IMR-90 (cell line): Measurements from ENCODE around the gene DCP1A. TPM values are rescaled to one million over a fixed set of nuclear protein-coding genes. Genes with fewer than 3 reads are reported as not detected.

ENCODE experiments used
- ATAC-seq: fragments of 200-7000 bp; cut with Tn5 transposase; 2 replicates; pipeline ENCODE4 v1.9.1; 2020; ENCODE audit warnings: low read depth, mild to moderate bottlenecking, moderate library complexity
- BruUV-seq: library from RNA; stranded (reverse); fragments of 400-500 nt; replicated peaks from 2 replicates; lab custom pipeline; 2021; lab: Mats Ljungman, UMichigan
- CTCF ChIA-PET: fragments of 300-600 bp; formaldehyde crosslinking; extraction: SDS; loops from one replicate; lab custom pipeline; 2021; ENCODE audit warnings: antibody characterized with exemption; lab: Yijun Ruan, JAX
- POLR2A ChIA-PET: fragments of 300-600 bp; sonication (Branson Sonifier 250); formaldehyde crosslinking; loops from one replicate; lab custom pipeline; 2022; ENCODE audit warnings: antibody characterized with exemption; ENCODE audit not compliant: unreplicated experiment; lab: Charles Lee
- DNase-seq: peaks from one replicate; pipeline ENCODE4 v3.0.0; 2013
- H2AFZ ChIP-seq: replicated peaks from 2 replicates; pipeline ENCODE3; 2013; ENCODE audit warnings: low read length, mild to moderate bottlenecking; ENCODE audit not compliant: poor library complexity
- H2AK5ac ChIP-seq: 2 replicates; pipeline ENCODE4 v1.6.1; 2013; ENCODE audit warnings: low read depth, low read length, inconsistent platforms
- H2AK9ac ChIP-seq: replicated peaks from 2 replicates; pipeline ENCODE3; 2013; ENCODE audit warnings: mild to moderate bottlenecking, low read depth, low read length, moderate library complexity; ENCODE audit not compliant: poor library complexity
- H2BK120ac ChIP-seq: 2 replicates; pipeline ENCODE4 v1.6.1; 2013; ENCODE audit warnings: low read depth, low read length, inconsistent platforms
- H2BK15ac ChIP-seq: 3 replicates; pipeline ENCODE4 v1.6.1; 2013; ENCODE audit warnings: low read depth, low read length, inconsistent platforms
- H2BK20ac ChIP-seq: 2 replicates; pipeline ENCODE4 v1.6.1; 2013; ENCODE audit warnings: low read depth, mild to moderate bottlenecking, inconsistent platforms, low read length, moderate library complexity
- H2BK5ac ChIP-seq: 2 replicates; pipeline ENCODE4 v1.6.1; 2013; ENCODE audit warnings: mild to moderate bottlenecking, low read depth, low read length, inconsistent platforms; ENCODE audit not compliant: poor library complexity, severe bottlenecking
- H3K14ac ChIP-seq: replicated peaks from 2 replicates; pipeline ENCODE4 v1.6.1; 2013; ENCODE audit warnings: low read depth, low read length, inconsistent platforms
- H3K18ac ChIP-seq: 2 replicates; pipeline ENCODE4 v1.6.1; 2013; ENCODE audit warnings: low read depth, low read length, control low read depth
- H3K23ac ChIP-seq: 2 replicates; pipeline ENCODE4 v1.6.1; 2013; ENCODE audit warnings: low read depth, low read length, inconsistent platforms
- H3K27ac ChIP-seq: 2 replicates; pipeline ENCODE4 v1.5.1; 2013; ENCODE audit warnings: mild to moderate bottlenecking, control low read depth, low read length; ENCODE audit not compliant: insufficient read depth
- H3K27me3 ChIP-seq: 2 replicates; pipeline ENCODE4 v1.6.1; 2013; ENCODE audit warnings: low read length; ENCODE audit not compliant: control insufficient read depth, insufficient read depth
- H3K36me3 ChIP-seq: 2 replicates; pipeline ENCODE4 v1.6.1; 2013; ENCODE audit warnings: low read length, mixed read lengths; ENCODE audit not compliant: control insufficient read depth, insufficient read depth
- H3K4ac ChIP-seq: 2 replicates; pipeline ENCODE4 v1.6.1; 2013; ENCODE audit warnings: low read depth, low read length, inconsistent platforms
- H3K4me1 ChIP-seq: 2 replicates; pipeline ENCODE4 v1.6.1; 2013; ENCODE audit warnings: low read length, mixed read lengths; ENCODE audit not compliant: control insufficient read depth, insufficient read depth
- H3K4me2 ChIP-seq: 2 replicates; pipeline ENCODE4 v1.6.1; 2013; ENCODE audit warnings: low read depth, mild to moderate bottlenecking, control low read depth, low read length, moderate library complexity
- H3K4me3 ChIP-seq: 2 replicates; pipeline ENCODE4 v1.5.1; 2013; ENCODE audit warnings: low read depth, mild to moderate bottlenecking, control low read depth, low read length, moderate library complexity; ENCODE audit not compliant: insufficient read depth
- H3K56ac ChIP-seq: 2 replicates; pipeline ENCODE4 v1.6.1; 2013; ENCODE audit warnings: low read length, inconsistent platforms; ENCODE audit not compliant: insufficient read depth; ENCODE audit errors: extremely low read depth
- H3K79me1 ChIP-seq, 2 experiments: 2 replicates each; pipeline ENCODE4 v1.6.1; 2013; ENCODE audit warnings: low read length in 2 of 2, inconsistent platforms in 1 of 2, low read depth in 1 of 2
- H3K9ac ChIP-seq: 2 replicates; pipeline ENCODE4 v1.6.1; 2013; ENCODE audit warnings: low read depth, low read length, control low read depth
- H3K9me1 ChIP-seq: 2 replicates; pipeline ENCODE4 v1.6.1; 2013; ENCODE audit warnings: low read length, inconsistent platforms; ENCODE audit not compliant: insufficient read depth
- H3K9me3 ChIP-seq: 2 replicates; pipeline ENCODE4 v1.6.1; 2013; ENCODE audit warnings: low read length; ENCODE audit not compliant: control insufficient read depth, insufficient read depth
- H4K20me1 ChIP-seq: 2 replicates; pipeline ENCODE4 v1.6.1; 2013; ENCODE audit warnings: low read length, inconsistent platforms; ENCODE audit not compliant: insufficient read depth
- H4K5ac ChIP-seq: 2 replicates; pipeline ENCODE4 v1.6.1; 2013; ENCODE audit warnings: mild to moderate bottlenecking, low read depth, low read length, control low read depth
- H4K8ac ChIP-seq, 2 experiments: 2 replicates each; pipeline ENCODE4 v1.6.1; 2013; ENCODE audit warnings: low read depth in 2 of 2, low read length in 2 of 2, control low read depth in 1 of 2, inconsistent platforms in 1 of 2
- H4K91ac ChIP-seq: 2 replicates; pipeline ENCODE4 v1.6.1; 2013; ENCODE audit warnings: low read depth, low read length, inconsistent platforms; ENCODE audit not compliant: insufficient read depth
- BHLHE40 ChIP-seq: fragments of 150-350 bp; IDR thresholded peaks from 2 replicates; pipeline ENCODE4 v1.6.1; 2016; ENCODE audit warnings: mild to moderate bottlenecking, low read depth, low read length
- FOS ChIP-seq: fragments of 150-350 bp; IDR thresholded peaks from 2 replicates; pipeline ENCODE4 v1.6.1; 2016; ENCODE audit warnings: low read depth, low read length
- MAFK ChIP-seq: IDR thresholded peaks from 2 replicates; pipeline ENCODE4 v1.6.1; 2012; ENCODE audit warnings: low read depth, low read length, improper control_type of control experiment
- MAZ ChIP-seq: IDR thresholded peaks from 2 replicates; pipeline ENCODE4 v1.6.1; 2012; ENCODE audit warnings: low read depth, mild to moderate bottlenecking, low read length, improper control_type of control experiment, moderate library complexity, borderline replicate concordance
- MXI1 ChIP-seq: IDR thresholded peaks from 2 replicates; pipeline ENCODE4 v1.6.1; 2012; ENCODE audit warnings: low read depth, mild to moderate bottlenecking, low read length, moderate library complexity, borderline replicate concordance
- SMC3 ChIP-seq: fragments of 150-350 bp; IDR thresholded peaks from 2 replicates; pipeline ENCODE4 v1.6.1; 2016; ENCODE audit warnings: low read depth, mild to moderate bottlenecking, antibody characterized with exemption, low read length, moderate library complexity
- WGBS, 2 experiments: methylation state at CpG; one replicate each; pipeline versions ENCODE4 v1.1.5 to v1.1.7; 2013; ENCODE audit warnings: missing lambda C conversion rate in 2 of 2; ENCODE audit not compliant: insufficient read length in 1 of 2; ENCODE audit errors: extremely low coverage in 2 of 2; 5-methylcytosine and 5-hydroxymethylcytosine counted together
- dilution Hi-C: fragments of 300-500 bp; cut with HindIII; formaldehyde crosslinking; loops from one replicate; pipeline ENCODE4 v1.14.3; 2018; ENCODE audit warnings: low sequenced_read_pairs; ENCODE audit not compliant: unreplicated experiment
- in situ Hi-C: fragments of 300-500 bp; cut with MboI; formaldehyde crosslinking; loops from 3 replicates; pipeline ENCODE4 v1.14.3; 2019; ENCODE audit warnings: low sequenced_read_pairs, inconsistent platforms, mixed read lengths
- intact Hi-C: fragments of 100-400 bp; cut with micrococcal nuclease; formaldehyde crosslinking; loops from 2 replicates; pipeline ENCODE4 v1.10.0; 2022
- polyA plus RNA-seq, 3 experiments: library from polyadenylated mRNA; depleted of rRNA; stranded (reverse); fragments of >200 nt; gene quantifications; 2 replicates each; pipeline ENCODE4 v1.2.3, GENCODE V29; 2012; ENCODE audit warnings: low replicate concordance in 1 of 3
- total RNA-seq: library from RNA; depleted of rRNA; stranded (reverse); fragments of >200 nt; gene quantifications from 2 replicates; pipeline ENCODE4 v1.2.3, GENCODE V29; 2012
- TF ChIP-seq, protein P1 (sequence below): fragments of 150-350 bp; IDR thresholded peaks from 2 replicates; pipeline ENCODE4 v1.6.1; 2017; ENCODE audit warnings: mild to moderate bottlenecking, antibody characterized with exemption, low read length, low read depth
- TF ChIP-seq, protein P2 (sequence below): conservative IDR thresholded peaks from 2 replicates; pipeline ENCODE4 v1.5.1; 2012; ENCODE audit warnings: mild to moderate bottlenecking, low read depth, low read length, improper control_type of control experiment

The DCP1A gene
- total and polyA plus RNA-seq, 2 of the 4 experiments (the other 2 are of a cell fraction): 13.2 to 30.1 TPM

DNA sequence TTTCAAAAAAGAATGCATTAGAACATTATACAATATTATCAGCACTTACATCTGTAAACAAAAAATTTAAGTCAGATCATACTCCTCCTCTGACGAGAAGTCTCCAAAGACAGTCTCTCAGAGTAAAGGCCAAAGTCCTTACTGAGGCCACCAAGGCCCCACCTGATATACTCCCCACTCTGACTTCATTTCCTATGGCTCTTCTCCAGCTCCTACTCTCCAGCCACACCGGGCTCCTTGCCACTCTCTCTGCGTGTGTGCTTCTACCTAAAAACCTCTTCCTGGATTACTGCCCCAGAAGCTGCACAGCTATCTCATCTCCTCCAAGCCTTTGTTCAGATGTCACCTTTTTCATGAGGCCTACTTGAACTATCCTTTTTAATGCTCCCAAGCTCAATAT is 5.0 kb downstream of the DCP1A start:
- peaks cover 7 to 34% of the 10 kb centered on the region in 2 experiments for H3K79me1 ChIP-seq
- ChIA-PET POLR2A (no interaction called here), CTCF (no interaction called here)
- TF ChIP-seq FOS (no peak), BHLHE40 (no peak), MAFK (no peak), MXI1 (no peak), SMC3 (no peak), MAZ (no peak)
- TF ChIP-seq, protein P1, sequence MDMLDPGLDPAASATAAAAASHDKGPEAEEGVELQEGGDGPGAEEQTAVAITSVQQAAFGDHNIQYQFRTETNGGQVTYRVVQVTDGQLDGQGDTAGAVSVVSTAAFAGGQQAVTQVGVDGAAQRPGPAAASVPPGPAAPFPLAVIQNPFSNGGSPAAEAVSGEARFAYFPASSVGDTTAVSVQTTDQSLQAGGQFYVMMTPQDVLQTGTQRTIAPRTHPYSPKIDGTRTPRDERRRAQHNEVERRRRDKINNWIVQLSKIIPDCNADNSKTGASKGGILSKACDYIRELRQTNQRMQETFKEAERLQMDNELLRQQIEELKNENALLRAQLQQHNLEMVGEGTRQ: no peak
- TF ChIP-seq, protein P2, sequence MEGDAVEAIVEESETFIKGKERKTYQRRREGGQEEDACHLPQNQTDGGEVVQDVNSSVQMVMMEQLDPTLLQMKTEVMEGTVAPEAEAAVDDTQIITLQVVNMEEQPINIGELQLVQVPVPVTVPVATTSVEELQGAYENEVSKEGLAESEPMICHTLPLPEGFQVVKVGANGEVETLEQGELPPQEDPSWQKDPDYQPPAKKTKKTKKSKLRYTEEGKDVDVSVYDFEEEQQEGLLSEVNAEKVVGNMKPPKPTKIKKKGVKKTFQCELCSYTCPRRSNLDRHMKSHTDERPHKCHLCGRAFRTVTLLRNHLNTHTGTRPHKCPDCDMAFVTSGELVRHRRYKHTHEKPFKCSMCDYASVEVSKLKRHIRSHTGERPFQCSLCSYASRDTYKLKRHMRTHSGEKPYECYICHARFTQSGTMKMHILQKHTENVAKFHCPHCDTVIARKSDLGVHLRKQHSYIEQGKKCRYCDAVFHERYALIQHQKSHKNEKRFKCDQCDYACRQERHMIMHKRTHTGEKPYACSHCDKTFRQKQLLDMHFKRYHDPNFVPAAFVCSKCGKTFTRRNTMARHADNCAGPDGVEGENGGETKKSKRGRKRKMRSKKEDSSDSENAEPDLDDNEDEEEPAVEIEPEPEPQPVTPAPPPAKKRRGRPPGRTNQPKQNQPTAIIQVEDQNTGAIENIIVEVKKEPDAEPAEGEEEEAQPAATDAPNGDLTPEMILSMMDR: no peak
- intact Hi-C loops: loop anchor here (10.0 kb wide), 1 partner anchor 542 kb away; the partner anchor contains the start of gene ACTR8
- H2BK15ac ChIP-seq: no peak overlapping the region
- dilution Hi-C loops: no loop called here
- no peaks in the 10 kb centered on the region for H3K9me1 ChIP-seq
- no peak overlapping the region for H3K4me3 ChIP-seq
- no peak overlapping the region for H3K27ac ChIP-seq
- BruUV-seq: no TSS peak
- H3K4ac ChIP-seq: no peak overlapping the region
- in situ Hi-C loops: no loop called here
- H3K4me1 ChIP-seq: no peaks in the 10 kb centered on the region
- H3K27me3 ChIP-seq: no peaks in the 10 kb centered on the region
- H3K36me3 ChIP-seq: peaks cover 13% of the 10 kb centered on the region
- H3K9me3 ChIP-seq: no peaks in the 10 kb centered on the region
- DNase-seq: peak; percentile 16
- H3K9ac ChIP-seq: no peak overlapping the region
- ATAC-seq: no peak
- no peak overlapping the region for H2AFZ ChIP-seq
- H4K91ac ChIP-seq: no peak overlapping the region
- H4K8ac ChIP-seq: no peak overlapping the region
- H2BK5ac ChIP-seq: no peak overlapping the region
- no peak overlapping the region for H2AK5ac ChIP-seq
- no peak overlapping the region for H3K4me2 ChIP-seq
- no peak overlapping the region for H4K5ac ChIP-seq
- no peak overlapping the region for H3K18ac ChIP-seq
- no peak overlapping the region for H3K14ac ChIP-seq
- H4K20me1 ChIP-seq: no peaks in the 10 kb centered on the region
- no peak overlapping the region for H2BK20ac ChIP-seq
- 85% methylated on average over 3 of the region's 3 CpGs; no CpG with 5 or more reads in 1 of the 2 experiments for WGBS, 2 experiments
- H3K23ac ChIP-seq: no peak overlapping the region
- no peak overlapping the region for H3K56ac ChIP-seq
- H2AK9ac ChIP-seq: no peak overlapping the region
- H2BK120ac ChIP-seq: no peak overlapping the region
